DMS53 (cell line): Measurements from ENCODE around the gene DUSP22.

Experiments
- DNase-seq: peaks from one replicate; lab custom pipeline; 2025; lab: John Stamatoyannopoulos, UW

DUSP22 gene

GRCh38 chr6:339480-339879 lies 47.2 kb downstream of the DUSP22 start:
- DNase-seq, result no peak

DNA sequence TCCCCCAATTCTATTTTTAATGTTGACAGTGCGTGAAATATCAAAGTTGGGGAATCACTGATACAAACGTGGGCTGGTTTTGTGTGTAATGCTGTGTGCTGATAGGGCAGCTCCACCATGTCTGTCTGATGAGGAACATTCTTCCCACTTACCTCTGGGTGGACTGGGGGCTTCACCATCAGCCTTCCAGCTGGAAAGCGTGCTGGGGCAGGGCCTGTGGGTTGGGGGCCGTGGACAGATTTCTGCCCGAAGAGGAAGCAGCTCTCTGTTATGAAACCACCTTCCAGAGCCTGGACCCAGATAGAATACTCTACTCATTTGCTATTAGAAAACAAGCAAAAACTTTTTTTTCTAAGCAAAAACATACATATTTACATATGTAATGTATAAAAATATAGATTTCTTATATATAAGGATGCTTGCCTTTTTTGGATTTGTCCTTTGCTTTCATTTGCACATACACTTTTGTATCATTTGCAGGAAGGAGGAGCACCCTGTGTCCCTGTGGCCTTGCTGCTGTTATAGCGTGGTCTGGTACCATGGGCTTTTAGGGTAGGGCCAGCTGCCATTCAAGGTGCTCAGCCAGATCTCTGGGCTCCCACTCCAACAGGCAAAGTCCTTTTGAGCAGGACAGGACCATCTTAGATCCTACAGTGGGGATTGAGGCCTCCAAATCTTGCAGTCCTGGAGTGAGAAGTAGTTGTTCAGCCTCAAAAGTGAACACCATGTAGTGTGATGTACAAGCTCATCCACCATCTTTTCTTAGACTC lies 48.1 kb downstream of the DUSP22 start:
- DNase-seq, result no peak

GRCh38 chr6:340991-341827 lies 48.9 kb downstream of the DUSP22 start:
- no peak for DNase-seq

DNA sequence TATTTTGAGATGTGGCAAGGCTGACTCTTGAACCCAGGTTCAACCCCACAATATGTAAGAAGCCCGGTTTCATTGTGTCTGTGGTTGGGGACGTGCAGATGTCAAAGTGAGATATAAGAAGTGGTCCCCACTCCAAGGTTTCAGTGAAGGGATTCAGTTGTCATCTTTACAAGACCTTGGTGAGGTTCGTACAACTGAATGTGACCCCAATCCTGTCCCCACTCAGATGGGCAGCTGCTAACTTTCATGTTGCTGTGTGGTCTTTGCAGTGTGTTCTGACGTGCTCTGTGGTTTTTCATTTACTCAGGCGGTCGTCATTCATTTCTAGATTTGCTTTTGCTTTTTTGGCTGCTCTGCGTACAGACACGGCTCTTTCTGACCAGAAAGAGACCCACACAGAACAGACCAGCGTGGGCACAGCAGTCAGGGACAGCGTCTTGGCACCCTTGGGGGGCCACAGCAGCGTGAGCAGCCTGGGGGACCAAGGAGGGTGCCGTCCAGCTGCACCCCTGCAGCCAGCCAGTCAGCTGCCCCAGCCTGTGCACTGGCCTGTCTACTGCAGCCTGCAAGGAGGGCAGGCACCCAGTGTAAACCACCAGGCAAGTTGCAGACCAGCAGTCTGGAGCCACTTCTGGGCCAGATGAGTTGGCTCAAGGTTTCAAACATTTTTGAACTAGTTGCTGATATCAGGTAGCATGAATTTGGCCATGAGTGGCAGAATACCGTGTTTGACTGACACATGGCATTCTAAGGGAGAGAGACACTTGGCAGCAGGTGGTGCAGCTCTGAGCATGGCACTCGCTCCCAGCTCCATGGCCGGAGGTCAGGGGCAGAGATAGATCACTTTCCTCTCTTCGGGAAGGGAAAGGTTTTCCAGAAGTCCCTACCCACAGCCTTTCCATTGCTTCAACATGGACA lies 49.9 kb downstream of the DUSP22 start:
- DNase-seq, result no peak

- DNase-seq, result no peak
Measured at GRCh38 chr6:342832-343179, 50.5 kb downstream of the DUSP22 start.

- no peak for DNase-seq
Measured at GRCh38 chr6:343226-343935, 51.1 kb downstream of the DUSP22 start.

DNA sequence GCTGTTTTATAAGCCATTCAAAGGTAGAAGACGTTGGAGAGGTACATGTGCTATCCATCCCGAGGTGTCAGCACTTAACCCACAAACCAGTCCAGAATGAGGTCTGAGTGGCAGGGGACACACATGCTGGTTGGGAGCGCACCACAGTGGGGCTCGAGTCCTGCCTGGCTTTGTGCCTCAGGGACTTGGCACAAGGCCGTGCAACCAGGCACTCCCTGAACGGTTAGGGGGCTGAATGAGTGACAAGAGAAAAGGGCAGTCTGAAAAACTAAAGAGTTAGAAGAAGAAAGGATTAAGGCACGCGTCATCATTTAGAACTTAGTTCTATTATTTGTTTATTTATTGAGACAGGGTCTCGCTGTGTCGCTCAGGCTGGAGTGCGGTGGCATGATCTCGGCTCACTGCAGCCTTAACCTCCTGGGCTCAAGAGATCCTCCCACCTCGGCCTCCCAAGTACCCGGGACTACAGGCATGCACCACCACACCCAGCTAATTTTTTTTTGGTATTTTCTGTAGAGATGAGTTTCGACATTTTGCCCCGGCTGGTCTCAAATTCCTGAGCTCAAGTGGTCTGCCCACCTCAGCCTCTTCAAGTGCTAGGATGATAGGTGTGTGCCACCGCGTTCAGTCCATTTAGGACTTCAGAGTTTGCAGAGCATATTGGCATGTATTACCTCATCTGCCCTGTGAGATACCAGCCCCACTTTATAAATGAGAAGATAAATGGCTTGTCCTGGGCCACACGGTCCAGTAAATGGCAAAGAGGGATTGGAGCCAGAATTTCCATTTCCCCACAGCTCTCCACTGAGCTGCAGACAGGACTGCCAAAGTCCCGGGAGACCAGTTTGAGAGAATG lies 51.9 kb downstream of the DUSP22 start:
- no peak for DNase-seq

DNA sequence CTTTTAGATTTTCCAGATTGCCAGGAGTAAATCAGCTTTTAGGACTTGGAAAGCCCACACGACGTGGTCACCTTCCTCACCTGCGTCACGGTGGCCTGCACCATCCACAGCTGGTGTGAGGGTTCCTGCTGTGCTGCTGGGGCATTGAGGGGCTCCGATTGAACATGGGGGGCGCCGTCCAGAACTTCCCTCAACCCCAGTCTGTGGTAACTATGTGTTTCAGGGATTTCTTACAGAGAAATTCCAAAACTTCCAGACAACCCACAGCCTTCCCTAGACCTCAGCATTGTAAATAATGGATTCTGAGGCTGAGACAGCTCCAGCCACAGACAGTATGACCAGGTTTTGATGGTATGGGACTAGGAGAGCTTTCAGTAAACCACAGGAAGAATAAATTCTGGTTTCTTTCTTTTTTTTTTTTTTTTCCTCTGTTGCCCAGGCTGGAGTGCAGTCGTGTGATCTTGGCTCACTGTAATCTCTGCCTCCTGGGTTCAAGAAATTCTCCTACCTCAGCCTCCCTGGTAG lies 52.6 kb downstream of the DUSP22 start:
- DNase-seq, result no peak

GRCh38 chr6:345747-346385 lies 53.6 kb downstream of the DUSP22 start:
- DNase-seq, result no peak

DNA sequence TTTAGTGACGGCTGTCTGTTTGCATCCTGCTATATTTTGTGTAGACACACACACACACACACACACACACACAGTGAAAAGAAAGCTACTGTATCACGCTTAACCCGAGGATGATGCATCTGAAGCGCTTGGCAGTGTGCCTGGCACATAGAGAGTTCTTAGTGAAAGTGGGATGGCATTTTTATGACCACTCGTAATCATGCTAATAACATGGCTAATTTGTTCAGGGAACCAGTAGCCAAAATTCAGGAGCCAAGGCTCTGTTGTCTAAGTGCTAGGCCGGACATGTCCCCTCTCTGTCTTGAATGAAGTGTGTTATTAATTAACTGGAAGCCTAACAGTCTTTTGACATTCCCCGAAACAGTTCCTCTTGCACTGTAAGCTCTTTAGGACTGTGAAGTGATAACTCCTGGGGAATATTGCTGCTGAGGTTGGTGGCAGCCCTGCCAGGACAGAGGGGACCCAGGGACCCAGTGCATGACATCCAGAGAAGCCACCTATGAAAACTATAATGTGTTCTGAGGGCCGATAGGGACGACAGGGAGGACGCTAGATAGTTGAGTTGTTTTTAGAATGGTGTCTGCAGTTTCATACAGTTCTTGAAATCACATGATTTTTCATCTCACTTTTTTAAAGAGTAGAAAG lies 54.2 kb downstream of the DUSP22 start:
- no peak for DNase-seq

- DNase-seq, result no peak
Measured at GRCh38 chr6:347232-347631, 54.9 kb downstream of the DUSP22 start.

DNA sequence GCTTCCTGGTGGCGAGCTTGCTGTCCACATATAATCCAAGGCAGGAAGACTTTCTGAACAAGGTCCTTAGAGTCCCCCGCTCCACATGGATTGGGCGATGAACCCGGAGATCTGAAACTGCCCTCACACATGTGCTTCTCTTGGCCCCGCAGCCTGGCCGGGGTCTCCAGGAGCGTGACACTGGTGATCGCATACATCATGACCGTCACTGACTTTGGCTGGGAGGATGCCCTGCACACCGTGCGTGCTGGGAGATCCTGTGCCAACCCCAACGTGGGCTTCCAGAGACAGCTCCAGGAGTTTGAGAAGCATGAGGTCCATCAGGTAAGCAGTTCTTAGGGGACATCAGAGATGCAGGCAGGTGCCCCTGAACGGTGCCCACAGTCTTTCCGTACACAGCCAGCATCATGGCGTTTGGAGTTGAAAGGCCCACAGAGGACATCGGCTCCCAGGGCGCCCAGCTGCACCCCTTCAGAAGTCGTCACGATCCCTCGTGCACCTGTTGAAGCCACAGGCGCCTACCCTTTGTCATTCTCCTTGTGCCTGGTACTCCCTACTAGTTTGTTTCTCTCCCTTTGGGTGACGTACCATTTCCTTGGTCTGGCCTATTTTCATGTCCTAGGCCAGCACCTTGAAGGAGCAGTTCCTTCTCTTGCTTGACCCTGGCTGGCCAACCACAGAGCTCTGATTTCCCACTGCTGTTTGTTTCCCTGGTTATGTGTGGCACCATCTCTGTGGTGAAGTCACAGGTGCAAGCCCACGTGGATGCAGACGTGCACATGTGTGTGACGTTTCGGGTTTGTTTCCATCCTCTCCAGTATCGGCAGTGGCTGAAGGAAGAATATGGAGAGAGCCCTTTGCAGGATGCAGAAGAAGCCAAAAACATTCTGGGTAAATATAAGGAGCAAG lies 55.9 kb downstream of the DUSP22 start:
- DNase-seq, result no peak

GRCh38 chr6:348860-349396 lies 56.6 kb downstream of the DUSP22 start:
- DNase-seq, result no peak

DNA sequence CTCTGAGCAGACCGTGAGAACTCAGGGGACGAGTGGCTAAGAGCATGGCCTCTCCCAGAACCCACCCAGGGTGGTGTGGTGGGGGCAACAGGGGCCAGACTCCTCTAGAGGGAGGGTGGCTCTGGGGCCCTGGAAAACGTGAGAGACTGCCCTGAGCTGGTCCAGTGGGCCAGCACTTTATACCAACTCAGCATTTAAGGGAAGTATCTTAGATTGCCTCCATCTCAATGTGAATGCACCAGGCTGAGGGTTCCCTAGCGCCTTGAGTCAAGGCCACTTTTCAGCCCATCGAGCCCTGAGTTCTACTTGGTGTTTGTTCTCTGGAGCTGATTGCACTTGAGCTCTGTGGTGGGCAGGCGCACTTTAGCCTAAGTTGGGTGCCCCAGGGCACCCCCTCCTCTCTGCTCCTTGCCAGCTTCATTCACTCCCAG lies 57.2 kb downstream of the DUSP22 start:
- DNase-seq, result no peak

DNA sequence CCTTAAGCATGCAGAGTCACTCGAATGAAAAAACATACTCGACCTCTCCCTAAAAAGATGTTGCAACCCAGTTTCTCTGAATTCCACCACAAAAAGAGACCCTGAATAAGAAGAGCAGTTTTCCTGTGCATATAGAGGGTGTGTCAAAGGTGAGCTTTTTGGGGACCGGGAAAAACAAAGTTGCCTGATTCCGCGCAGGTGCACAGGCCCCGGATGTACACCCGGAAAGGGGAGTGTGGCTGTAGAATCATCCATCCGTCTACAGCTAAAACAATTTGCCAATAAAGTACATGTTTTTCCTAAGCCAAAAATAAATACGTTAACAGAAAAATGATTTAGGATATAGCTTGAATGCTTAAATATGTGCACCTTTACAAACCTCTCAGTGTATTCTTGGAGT lies 58.1 kb downstream of the DUSP22 start:
- no peak for DNase-seq

GRCh38 chr6:351011-351866 lies 59.0 kb downstream of the DUSP22 start:
- DNase-seq, result no peak

- no peak for DNase-seq
Measured at GRCh38 chr6:351867-352289, 59.6 kb downstream of the DUSP22 start.
